Osteocyte (in vitro differentiated cells): ENCODE measurements around the gene PAOX. TPM values are rescaled to one million over a fixed set of nuclear protein-coding genes. Genes with fewer than 3 reads are reported as not detected.
A peak's percentile ranks its signal among the peaks of the same experiment; 100 is the strongest.
"Not testable (repeated sequence)": the region's sequence is repeated elsewhere in the genome, so short reads cannot be mapped to it uniquely, and the experiment has no call there.

Experiments used
- DNase-seq: peaks from one replicate; pipeline ENCODE4 v3.0.0; 2021; ENCODE audit warnings: mixed read lengths; ENCODE audit not compliant: unreplicated experiment; ENCODE audit errors: extremely low spot score
- H3K27ac Mint-ChIP-seq: one replicate; pipeline ENCODE4 v1.8.0; 2021; ENCODE audit warnings: mild to moderate bottlenecking, mixed read lengths; ENCODE audit not compliant: unreplicated experiment
- H3K27me3 Mint-ChIP-seq: one replicate; pipeline ENCODE4 v1.8.0; 2021; ENCODE audit warnings: mixed read lengths; ENCODE audit not compliant: unreplicated experiment
- H3K36me3 Mint-ChIP-seq: one replicate; pipeline ENCODE4 v1.8.0; 2021; ENCODE audit warnings: mixed read lengths; ENCODE audit not compliant: unreplicated experiment
- H3K4me1 Mint-ChIP-seq: one replicate; pipeline ENCODE4 v1.8.0; 2021; ENCODE audit warnings: mixed read lengths; ENCODE audit not compliant: unreplicated experiment
- H3K4me3 Mint-ChIP-seq: one replicate; pipeline ENCODE4 v1.8.0; 2021; ENCODE audit warnings: mild to moderate bottlenecking, moderate library complexity, mixed read lengths; ENCODE audit not compliant: unreplicated experiment
- H3K9me3 Mint-ChIP-seq: one replicate; pipeline ENCODE4 v1.8.0; 2021; ENCODE audit warnings: mixed read lengths; ENCODE audit not compliant: unreplicated experiment
- total RNA-seq: library from RNA; stranded (reverse); gene quantifications from 2 replicates; pipeline ENCODE4 v1.2.1, GENCODE V29; 2021
- TF ChIP-seq, protein P1 (sequence below): fragments of 200-600 bp; sonication (generic); IDR thresholded peaks from 2 replicates; pipeline ENCODE4 v1.5.0; 2021; ENCODE audit warnings: antibody characterized with exemption, mild to moderate bottlenecking, moderate library complexity

Gene PAOX
- total RNA-seq, 1 donor from 2014 or later, result 8.7 TPM

DNA sequence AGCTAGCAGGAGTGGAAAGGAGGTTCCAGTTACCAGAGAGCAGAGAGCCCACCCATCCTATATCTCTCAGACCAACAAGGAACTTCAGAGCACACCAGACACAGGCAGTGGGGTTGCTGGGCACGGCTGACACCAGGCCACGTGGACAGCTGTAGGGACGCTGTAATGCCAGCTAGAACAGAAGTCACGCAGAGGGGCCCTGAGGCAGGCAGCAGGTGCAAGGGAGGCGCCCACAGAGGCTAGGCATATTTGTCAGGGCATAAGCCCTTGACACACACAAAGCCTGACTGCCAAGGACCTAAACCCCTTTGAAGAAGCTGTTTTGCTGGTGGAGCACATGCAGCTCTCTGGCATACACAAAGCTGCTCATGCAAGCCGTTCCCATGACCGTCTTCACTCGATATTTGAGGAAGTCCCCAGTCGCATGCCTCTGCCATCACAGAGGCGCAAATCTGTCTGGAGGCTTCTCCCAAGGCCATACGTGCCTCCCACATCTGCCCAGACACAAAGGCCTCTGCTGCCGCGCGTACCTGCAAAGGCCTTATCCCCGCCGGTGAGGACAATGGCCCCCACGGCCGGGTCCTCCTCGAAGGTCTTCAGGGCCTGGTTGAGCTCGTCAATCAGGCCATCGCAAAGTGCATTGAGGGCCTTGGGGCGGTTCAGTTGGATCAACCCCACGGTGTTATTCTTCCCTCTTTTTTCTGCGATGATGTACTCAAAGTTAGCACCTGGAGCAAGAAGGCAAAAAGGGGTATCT is 8.9 kb upstream of the PAOX start:
- TF ChIP-seq, protein P1, sequence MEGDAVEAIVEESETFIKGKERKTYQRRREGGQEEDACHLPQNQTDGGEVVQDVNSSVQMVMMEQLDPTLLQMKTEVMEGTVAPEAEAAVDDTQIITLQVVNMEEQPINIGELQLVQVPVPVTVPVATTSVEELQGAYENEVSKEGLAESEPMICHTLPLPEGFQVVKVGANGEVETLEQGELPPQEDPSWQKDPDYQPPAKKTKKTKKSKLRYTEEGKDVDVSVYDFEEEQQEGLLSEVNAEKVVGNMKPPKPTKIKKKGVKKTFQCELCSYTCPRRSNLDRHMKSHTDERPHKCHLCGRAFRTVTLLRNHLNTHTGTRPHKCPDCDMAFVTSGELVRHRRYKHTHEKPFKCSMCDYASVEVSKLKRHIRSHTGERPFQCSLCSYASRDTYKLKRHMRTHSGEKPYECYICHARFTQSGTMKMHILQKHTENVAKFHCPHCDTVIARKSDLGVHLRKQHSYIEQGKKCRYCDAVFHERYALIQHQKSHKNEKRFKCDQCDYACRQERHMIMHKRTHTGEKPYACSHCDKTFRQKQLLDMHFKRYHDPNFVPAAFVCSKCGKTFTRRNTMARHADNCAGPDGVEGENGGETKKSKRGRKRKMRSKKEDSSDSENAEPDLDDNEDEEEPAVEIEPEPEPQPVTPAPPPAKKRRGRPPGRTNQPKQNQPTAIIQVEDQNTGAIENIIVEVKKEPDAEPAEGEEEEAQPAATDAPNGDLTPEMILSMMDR, result no peak
- no peak overlapping the region for H3K27ac Mint-ChIP-seq
- peak overlapping the region; percentile 60 for H3K4me3 Mint-ChIP-seq
- H3K4me1 Mint-ChIP-seq, result peaks cover 10% of the 10 kb centered on the region
- no peak for DNase-seq
- peaks cover 18% of the 10 kb centered on the region for H3K36me3 Mint-ChIP-seq
- no peaks in the 10 kb centered on the region for H3K9me3 Mint-ChIP-seq
- no peaks in the 10 kb centered on the region for H3K27me3 Mint-ChIP-seq

DNA sequence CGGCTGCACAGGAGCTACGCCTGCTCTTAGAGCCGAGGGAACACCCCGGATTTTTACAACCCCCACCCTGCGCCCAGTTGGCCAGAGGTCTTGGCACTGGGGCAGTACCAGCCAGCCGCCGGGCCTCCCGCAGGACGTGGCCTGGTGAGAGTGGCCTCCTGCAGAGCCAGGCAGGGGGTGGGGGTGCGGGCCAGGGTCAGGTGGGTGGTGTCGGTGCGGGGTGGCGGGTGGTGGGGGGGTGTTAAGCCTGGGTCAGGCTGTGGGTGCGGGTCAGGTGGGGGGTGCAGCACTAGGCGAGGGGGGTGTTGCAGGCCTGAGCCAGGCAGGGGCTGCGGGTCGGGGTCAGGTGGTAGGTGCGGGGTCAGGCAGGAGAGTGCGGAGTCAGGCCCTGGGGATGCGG is 6.6 kb upstream of the PAOX start:
- Mint-ChIP-seq H3K9me3 (no peaks in the 10 kb centered on the region), H3K4me3 (peak overlapping the region; percentile 71), H3K36me3 (peaks cover 16% of the 10 kb centered on the region), H3K27me3 (no peaks in the 10 kb centered on the region), H3K4me1 (peaks cover 10% of the 10 kb centered on the region), H3K27ac (no peak overlapping the region)
- DNase-seq, result peak; percentile 84
- TF ChIP-seq, protein P1, result no peak

DNA sequence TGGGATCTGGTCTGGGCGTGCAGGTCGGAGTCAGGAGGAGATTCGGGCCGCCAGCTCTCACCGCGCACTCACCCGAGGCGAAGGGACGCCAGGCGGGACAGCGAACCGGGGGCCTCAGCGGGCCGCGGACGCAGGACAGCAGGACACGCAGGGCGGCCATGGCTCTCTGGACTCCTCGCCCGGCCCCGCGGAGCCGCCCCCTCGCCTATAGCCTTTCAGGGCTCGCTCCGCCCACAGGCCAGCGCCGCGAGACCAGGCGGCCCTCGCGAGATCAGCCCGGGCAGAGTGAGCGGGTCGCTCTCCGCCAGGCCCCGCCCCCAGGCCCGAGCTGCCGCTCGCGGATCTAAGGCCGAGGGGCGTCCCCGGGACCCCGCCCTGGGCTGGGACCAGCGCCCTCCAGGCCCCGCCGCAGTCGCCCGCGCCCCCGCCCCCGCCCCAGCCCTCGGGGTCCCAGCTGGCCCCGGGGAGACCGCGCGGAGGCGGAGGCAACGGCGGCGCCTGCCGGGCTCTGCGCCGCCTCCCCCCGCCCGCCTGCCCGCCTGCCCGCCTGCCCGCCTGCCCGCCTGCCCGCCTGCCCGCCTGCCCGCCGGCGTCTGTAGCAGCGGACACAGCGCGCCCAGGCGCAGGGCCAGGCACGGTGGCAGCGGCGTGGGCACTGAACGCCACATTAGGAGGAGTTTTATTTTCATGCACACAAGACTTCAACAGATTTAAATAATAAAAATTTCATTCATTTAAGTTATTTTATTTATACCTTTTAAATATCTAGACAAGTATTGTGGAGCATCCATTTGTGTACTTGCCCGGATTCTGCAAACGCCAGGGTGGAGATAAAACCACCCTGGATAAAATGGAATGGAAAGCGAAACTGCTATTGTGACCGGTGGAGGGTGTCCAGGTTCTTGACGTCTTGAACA is 5.6 kb upstream of the PAOX start, which contains the start of gene ECHS1:
Gene ECHS1, minus strand, starts transcription at position 181 of the 917 bp plus-strand sequence. Its CDS starts 21 bp downstream, at position 160.
- peak; percentile 99 for DNase-seq
- Mint-ChIP-seq H3K9me3 (no peaks in the 10 kb centered on the region), H3K4me1 (peaks cover 12% of the 10 kb centered on the region), H3K27me3 (no peaks in the 10 kb centered on the region), H3K36me3 (peaks cover 12% of the 10 kb centered on the region), H3K27ac (peak within 1 kb of the TSS; percentile 87), H3K4me3 (peak within 1 kb of the TSS; percentile 86)
- TF ChIP-seq, protein P1, result no peak

DNA sequence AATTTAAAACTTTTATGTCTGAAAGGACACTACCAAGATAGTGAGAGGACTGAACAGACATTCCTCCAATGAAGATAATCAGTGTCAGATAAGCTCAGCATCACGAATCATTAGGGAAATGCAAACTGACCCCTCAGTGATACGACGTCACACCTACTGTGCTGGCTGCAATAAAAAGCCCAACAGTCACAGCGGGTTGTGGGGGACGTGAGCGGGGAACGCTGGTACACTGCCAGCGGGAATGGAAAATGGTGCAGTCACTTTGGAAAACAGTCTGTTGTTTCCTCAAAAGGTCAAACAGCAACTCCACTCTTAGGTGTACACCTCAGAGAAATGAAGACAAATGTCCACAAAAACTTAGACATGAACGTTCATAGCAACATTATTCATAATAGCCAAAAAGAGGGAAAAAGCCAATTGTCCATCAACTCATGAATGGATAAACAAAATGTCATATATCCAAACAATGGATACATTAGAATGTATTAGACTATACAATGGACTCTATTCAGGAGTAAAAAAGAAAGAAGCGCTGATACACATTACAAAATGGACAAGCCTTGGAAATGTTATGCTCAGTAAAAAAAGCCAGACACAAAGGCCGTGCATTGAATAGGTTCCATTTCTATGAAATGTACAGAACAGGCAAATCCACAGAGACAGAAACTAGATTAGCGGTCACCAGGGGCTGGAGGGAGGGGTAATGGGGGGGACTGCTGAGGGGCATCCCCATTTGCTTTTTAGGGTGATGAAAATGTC is 3.5 kb upstream of the PAOX start:
- DNase-seq, result no peak
- Mint-ChIP-seq H3K4me1 (peaks cover 12% of the 10 kb centered on the region), H3K27me3 (no peaks in the 10 kb centered on the region), H3K4me3 (peak overlapping the region; percentile 47), H3K36me3 (peaks cover under 1% of the 10 kb centered on the region), H3K27ac (no peak overlapping the region), H3K9me3 (no peaks in the 10 kb centered on the region)
- TF ChIP-seq, protein P1, result no peak

DNA sequence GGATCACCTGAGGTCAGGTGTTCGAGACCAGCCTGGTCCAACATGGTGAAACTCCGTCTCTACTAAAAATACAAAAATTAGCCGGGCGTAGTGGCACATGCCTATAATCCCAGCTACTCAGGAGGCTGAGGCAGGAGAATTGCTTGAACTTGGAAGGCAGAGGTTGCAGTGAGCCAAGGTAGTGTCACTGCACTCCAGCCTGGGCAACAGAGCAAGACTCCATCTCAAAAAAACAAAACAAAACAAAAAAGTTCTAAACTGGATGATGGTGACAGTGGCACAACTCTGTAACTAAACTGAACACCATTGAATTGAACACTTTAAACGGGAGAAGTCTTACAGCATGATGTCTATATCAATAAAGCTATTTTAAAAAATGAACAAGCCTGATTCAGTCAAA is 2.9 kb upstream of the PAOX start:
- not testable (repeated sequence) for H3K36me3 Mint-ChIP-seq, H3K9me3 Mint-ChIP-seq

More for the DNA sequence above, 2.9 kb upstream of the PAOX start:
- not testable (repeated sequence) for H3K27me3 Mint-ChIP-seq, H3K27ac Mint-ChIP-seq, DNase-seq
- Mint-ChIP-seq H3K4me1 (peaks cover 12% of the 10 kb centered on the region), H3K4me3 (peak overlapping the region; percentile 50)
